ENCODE measurements around the gene DNAH17.

DNA sequence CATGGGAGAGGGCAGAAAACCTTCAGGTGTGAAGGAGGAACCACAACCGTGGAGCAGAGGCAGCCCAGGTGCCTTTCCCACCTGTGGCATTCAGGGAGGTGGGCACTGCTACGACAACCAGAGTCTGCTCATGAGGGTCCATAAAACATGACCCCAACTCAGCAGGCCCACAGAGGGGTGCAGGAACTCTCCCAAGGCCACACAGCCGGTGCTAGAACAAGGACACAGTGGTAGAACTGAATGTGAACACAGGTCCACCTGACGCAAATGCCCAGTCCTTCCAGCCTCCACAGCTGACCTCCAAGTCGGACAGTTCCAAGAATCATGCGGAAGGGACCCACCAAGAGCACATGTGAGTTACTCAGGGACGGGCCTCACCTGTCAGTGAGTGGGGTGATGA, 76.4 kb downstream of the DNAH17 start:
- TF ChIP-seq, protein P1, sequence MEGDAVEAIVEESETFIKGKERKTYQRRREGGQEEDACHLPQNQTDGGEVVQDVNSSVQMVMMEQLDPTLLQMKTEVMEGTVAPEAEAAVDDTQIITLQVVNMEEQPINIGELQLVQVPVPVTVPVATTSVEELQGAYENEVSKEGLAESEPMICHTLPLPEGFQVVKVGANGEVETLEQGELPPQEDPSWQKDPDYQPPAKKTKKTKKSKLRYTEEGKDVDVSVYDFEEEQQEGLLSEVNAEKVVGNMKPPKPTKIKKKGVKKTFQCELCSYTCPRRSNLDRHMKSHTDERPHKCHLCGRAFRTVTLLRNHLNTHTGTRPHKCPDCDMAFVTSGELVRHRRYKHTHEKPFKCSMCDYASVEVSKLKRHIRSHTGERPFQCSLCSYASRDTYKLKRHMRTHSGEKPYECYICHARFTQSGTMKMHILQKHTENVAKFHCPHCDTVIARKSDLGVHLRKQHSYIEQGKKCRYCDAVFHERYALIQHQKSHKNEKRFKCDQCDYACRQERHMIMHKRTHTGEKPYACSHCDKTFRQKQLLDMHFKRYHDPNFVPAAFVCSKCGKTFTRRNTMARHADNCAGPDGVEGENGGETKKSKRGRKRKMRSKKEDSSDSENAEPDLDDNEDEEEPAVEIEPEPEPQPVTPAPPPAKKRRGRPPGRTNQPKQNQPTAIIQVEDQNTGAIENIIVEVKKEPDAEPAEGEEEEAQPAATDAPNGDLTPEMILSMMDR (IDR thresholded peaks at IDR 0.05) = no peak
- TF ChIP-seq EZH2 (IDR thresholded peaks at IDR 0.05; ENCODE audit: borderline replicate concordance, insufficient read depth, low read depth, low read length, poor library complexity, severe bottlenecking) = no peak
